ENCODE data around the gene CHST15.

Gene CHST15

DNA sequence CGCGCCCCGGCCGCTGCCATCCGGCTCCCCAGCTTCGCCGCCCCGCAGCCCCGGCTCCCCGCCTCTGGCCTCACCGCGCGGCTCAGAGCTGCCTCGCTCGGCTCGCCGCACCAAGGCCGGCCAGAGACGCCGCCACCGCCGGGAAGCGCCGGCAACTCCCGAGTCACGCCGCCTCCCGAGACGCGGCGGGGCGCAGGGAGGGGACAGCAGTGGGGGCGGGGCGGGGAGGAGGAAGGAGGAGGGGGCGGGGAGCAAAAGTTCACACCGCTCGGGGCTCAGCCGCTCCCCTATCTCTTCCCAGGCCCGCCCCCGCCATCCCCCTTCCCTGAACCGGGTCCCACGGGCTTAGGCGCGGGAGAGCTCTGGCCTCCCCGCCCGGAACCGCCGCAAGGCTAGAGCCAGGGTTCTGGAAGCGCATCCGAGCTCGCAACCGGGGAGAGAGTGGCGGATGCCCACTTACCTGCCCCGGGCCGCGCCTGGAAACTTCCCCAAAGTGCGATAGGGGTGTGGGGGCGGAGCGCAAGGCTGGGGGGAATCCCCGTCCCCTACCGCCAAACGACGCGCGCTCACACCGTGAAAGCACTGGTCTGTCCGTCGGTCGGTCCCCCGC, 1.0 kb downstream of the CHST15 start:
- Histone ChIP-seq H3K36me3 (no peaks in the 10 kb centered on the region), H3K4me3 (peak overlapping the region; percentile 77 to 78), H3K27ac (peak overlapping the region; percentile 88 to 93), H3K4me1 (peaks cover 0 to 45% (median 27%) of the 10 kb centered on the region in 4 donors), H3K9me3 (no peaks in the 10 kb centered on the region), H3K27me3 (no peaks in the 10 kb centered on the region)
- no peak for TF ChIP-seq CTCF (IDR thresholded peaks at IDR 0.05)
- peak; percentile 47 to 74 for DNase-seq
- intact Hi-C loops (cut with DNase I; ENCODE audit: low total_unique reads), result loop anchor here (10.0 kb wide), 1 partner anchor 132 kb away; no protein-coding TSS in a partner anchor

- peak in 1 of 2 donors; percentile 73 for DNase-seq
- Histone ChIP-seq H3K27ac (peak overlapping the region; percentile 88 to 93), H3K27me3 (no peaks in the 10 kb centered on the region), H3K36me3 (no peaks in the 10 kb centered on the region), H3K4me1 (peaks cover 0 to 47% (median 30%) of the 10 kb centered on the region in 4 donors), H3K9me3 (no peaks in the 10 kb centered on the region), H3K4me3 (peak overlapping the region; percentile 77 to 78)
- no peak for TF ChIP-seq CTCF (IDR thresholded peaks at IDR 0.05)
- intact Hi-C loops (cut with DNase I; ENCODE audit: low total_unique reads), result loop anchor here (10.0 kb wide), 1 partner anchor 133 kb away; no protein-coding TSS in a partner anchor
Measured at GRCh38 chr10:124091646-124092249, 1.6 kb downstream of the CHST15 start.

DNA sequence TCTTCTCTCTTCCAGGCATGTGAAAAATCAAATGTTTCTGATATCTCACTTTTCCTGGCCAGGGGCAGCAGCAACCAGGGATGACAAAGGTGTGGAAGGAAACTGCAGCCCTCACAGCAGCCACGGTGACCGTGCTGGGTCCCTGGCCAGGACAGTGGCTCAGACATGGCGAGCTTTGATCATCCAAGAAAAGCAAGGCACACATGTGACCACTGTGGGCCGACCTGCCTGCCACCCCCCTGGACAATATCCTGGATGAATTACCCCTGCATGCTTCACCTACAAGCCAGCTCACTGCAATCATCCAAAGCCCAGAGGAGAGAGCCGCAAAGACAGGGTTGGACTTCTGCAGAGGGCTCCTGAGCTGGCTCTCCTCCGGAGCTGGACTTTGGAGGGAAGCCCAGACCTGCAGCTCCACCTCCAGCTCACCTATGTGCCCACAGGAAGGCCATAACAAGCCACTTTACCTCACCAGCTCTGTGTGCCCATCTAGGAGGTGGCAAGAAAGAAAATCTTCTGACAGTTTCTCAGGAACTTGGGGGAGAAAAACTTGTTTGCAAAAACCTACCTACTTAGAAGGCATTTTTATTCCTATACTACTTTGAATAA, 2.7 kb downstream of the CHST15 start:
- DNase-seq, result no peak
- TF ChIP-seq CTCF (IDR thresholded peaks at IDR 0.05), result no peak
- H3K4me1 ChIP-seq, result peaks cover 0 to 53% (median 33%) of the 10 kb centered on the region in 4 donors
- no peaks in the 10 kb centered on the region for H3K36me3 ChIP-seq
- H3K9me3 ChIP-seq, result no peaks in the 10 kb centered on the region
- no peak overlapping the region for H3K27ac ChIP-seq
- H3K4me3 ChIP-seq, result peak overlapping the region in 1 of 2 donors; percentile 77
- intact Hi-C loops (cut with DNase I; ENCODE audit: low total_unique reads), result loop anchor here (10.0 kb wide), 1 partner anchor 134 kb away; no protein-coding TSS in a partner anchor
- no peaks in the 10 kb centered on the region for H3K27me3 ChIP-seq

DNA sequence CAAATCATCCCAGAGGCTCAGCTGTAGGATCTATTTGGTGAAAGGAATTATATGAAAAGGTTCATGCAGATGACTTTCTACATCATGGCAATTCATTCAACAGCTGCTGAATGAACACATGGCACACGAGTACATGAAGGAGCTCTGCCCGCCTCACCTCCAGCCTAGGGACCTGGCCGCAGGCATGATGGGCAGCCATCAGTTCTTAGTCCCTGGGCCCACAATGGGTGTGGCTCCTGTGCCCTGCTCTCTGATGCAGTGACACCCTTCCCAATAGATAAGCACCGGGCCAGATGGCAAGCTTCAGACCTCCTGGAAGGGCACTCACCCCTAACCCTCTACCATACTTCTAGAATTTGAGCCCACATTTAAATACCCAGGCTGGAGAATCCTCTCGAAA, 3.5 kb downstream of the CHST15 start:
- intact Hi-C loops (cut with DNase I; ENCODE audit: low total_unique reads), result loop anchor here (10.0 kb wide), 1 partner anchor 135 kb away; no protein-coding TSS in a partner anchor
- DNase-seq, result no peak
- Histone ChIP-seq H3K9me3 (no peaks in the 10 kb centered on the region), H3K36me3 (no peaks in the 10 kb centered on the region), H3K4me1 (peaks cover 0 to 58% (median 37%) of the 10 kb centered on the region in 4 donors), H3K27ac (no peak overlapping the region), H3K27me3 (no peaks in the 10 kb centered on the region), H3K4me3 (no peak overlapping the region)
- TF ChIP-seq CTCF (IDR thresholded peaks at IDR 0.05), result no peak

- TF ChIP-seq CTCF (IDR thresholded peaks at IDR 0.05), result no peak
- no peaks in the 10 kb centered on the region for H3K36me3 ChIP-seq
- no peak overlapping the region for H3K27ac ChIP-seq
- DNase-seq, result no peak
- intact Hi-C loops (cut with DNase I; ENCODE audit: low total_unique reads), result no loop called here
- H3K4me3 ChIP-seq, result no peak overlapping the region
- H3K9me3 ChIP-seq, result no peaks in the 10 kb centered on the region
- H3K27me3 ChIP-seq, result no peaks in the 10 kb centered on the region
- peaks cover 0 to 58% (median 33%) of the 10 kb centered on the region in 4 donors for H3K4me1 ChIP-seq
Measured at GRCh38 chr10:124088915-124089314, 4.5 kb downstream of the CHST15 start.
